GM21367 (cell line): ENCODE measurements around the gene XPNPEP1.

Source experiments
- ATAC-seq: cut with Tn5 transposase; IDR thresholded peaks from one replicate; pipeline ENCODE4 v1.9.1; 2021; ENCODE audit not compliant: unreplicated experiment

XPNPEP1 gene

GRCh38 chr10:109895095-109895818, 28.1 kb downstream of the XPNPEP1 start:
- no peak for ATAC-seq

GRCh38 chr10:109894516-109894915, 28.8 kb downstream of the XPNPEP1 start:
- no peak for ATAC-seq

- ATAC-seq = no peak
Observed at GRCh38 chr10:109893386-109893785, 29.9 kb downstream of the XPNPEP1 start.

GRCh38 chr10:109892931-109893330, 30.4 kb downstream of the XPNPEP1 start:
- ATAC-seq = no peak

GRCh38 chr10:109892117-109892516, 31.2 kb downstream of the XPNPEP1 start:
- ATAC-seq = no peak

GRCh38 chr10:109891105-109891504, 32.2 kb downstream of the XPNPEP1 start:
- no peak for ATAC-seq

- ATAC-seq = no peak
Observed at GRCh38 chr10:109889867-109890266, 33.4 kb downstream of the XPNPEP1 start.

GRCh38 chr10:109887776-109888175, 35.5 kb downstream of the XPNPEP1 start:
- no peak for ATAC-seq

- no peak for ATAC-seq
Observed at GRCh38 chr10:109887243-109887642, 36.1 kb downstream of the XPNPEP1 start.

GRCh38 chr10:109886781-109887140, 36.5 kb downstream of the XPNPEP1 start:
- ATAC-seq = no peak

- no peak for ATAC-seq
Observed at GRCh38 chr10:109886037-109886780, 37.1 kb downstream of the XPNPEP1 start.

- ATAC-seq = peak; percentile 68
Observed at GRCh38 chr10:109883859-109884771, 39.2 kb downstream of the XPNPEP1 start.

- no peak for ATAC-seq
Observed at GRCh38 chr10:109882251-109883057, 40.9 kb downstream of the XPNPEP1 start.

- ATAC-seq = no peak
Observed at GRCh38 chr10:109881769-109882057, 41.6 kb downstream of the XPNPEP1 start.

GRCh38 chr10:109880886-109881768, 42.2 kb downstream of the XPNPEP1 start:
- ATAC-seq = peak; percentile 67

- ATAC-seq = no peak
Observed at GRCh38 chr10:109877546-109877945, 45.8 kb downstream of the XPNPEP1 start.

GRCh38 chr10:109875828-109876821, 47.2 kb downstream of the XPNPEP1 start:
- ATAC-seq = no peak

GRCh38 chr10:109875151-109875568, 48.2 kb downstream of the XPNPEP1 start:
- ATAC-seq = no peak

GRCh38 chr10:109871476-109871875, 51.8 kb downstream of the XPNPEP1 start:
- ATAC-seq = no peak
